HG02973 (cell line): Measurements from ENCODE around the gene LRRC3B.
"Not testable (repeated sequence)": the region's sequence is repeated elsewhere in the genome, so short reads cannot be mapped to it uniquely, and the experiment has no call there.

Experiments
- ATAC-seq: cut with Tn5 transposase; IDR thresholded peaks from one replicate; pipeline ENCODE4 v1.9.1; 2021; ENCODE audit warnings: moderate library complexity; ENCODE audit not compliant: unreplicated experiment

Gene LRRC3B, protein sequence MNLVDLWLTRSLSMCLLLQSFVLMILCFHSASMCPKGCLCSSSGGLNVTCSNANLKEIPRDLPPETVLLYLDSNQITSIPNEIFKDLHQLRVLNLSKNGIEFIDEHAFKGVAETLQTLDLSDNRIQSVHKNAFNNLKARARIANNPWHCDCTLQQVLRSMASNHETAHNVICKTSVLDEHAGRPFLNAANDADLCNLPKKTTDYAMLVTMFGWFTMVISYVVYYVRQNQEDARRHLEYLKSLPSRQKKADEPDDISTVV

DNA sequence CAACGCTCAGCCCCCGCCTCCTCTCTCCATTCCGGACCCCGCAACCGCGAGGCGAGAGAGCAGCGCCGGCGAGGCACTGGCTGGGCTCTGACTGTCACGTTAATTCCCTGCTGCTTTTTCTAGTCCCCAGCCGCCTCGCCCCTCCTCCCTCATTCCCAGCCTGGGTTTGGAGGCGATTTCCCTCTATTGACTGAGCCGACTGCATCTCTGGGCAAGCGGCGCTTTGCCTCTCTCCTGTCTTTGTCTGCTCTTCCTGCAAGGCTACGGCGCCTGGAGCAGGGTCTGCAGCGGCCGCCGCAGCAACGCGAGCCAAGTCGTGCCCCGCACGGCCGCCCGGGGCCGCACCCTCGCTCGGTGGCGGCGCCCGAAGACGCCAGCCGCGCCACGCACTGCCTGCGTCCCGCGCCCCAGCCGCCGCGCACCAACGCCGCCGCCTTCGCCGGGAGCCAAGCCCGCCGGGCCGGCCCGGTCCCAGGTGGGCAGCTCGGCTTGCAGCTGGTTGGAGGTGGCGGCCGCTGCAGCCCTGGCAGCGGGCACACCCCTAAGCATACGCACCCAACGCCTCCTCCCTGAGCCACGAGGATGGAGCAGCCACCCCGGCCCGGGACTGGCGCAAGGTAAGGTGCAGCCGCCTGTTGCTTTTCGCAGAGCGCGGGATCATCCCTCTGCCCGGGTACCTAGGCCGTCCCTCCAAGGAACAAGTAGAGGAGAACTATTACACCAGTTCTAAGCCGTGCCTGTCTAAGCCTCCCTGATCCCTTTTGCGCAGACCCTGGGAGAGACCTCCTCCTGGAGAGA lies at the start of gene LRRC3B:
Gene LRRC3B, plus strand, starts transcription at position 152 of the 798 bp plus-strand sequence. CDS start 86,901 bp downstream, outside the sequence.
- ATAC-seq, result no peak

DNA sequence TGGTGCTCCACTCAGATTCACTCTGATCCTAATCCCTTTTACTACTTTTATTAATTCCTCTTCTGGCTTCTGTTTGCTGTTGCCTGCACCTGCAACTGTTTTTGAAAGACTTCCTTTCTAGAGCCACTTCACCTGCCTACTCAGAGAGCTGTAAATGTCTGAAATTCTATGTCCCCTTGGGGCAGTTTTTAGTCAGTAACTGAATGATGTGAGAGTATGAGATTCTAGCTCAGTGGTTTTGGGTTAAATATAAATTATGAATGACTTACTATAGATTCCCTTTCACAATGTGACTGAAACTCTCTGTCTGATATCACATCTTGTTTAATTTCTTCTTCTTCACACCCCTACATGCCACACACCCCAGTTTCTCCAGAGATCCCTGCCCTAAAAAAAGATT lies 47.8 kb upstream of the LRRC3B start:
- no peak for ATAC-seq

DNA sequence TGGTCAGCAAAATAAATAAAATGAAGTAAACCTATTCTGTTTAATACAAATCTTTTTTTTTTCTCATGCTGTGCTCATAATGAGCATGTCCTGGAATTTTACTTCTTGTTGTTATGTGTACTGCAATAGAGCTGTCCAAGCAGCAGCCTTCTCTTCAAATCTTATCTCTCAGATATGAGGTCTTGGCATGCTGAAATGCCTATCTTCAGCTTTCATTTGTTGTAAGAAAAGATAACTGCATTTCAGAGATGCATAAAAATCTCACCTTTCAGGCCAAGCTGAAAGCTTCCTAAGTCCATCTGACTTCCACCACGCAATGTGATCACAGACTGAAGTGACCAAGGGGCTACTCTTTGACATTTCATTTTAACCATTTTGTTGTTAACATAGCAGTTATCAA lies 43.5 kb upstream of the LRRC3B start:
- no peak for ATAC-seq

DNA sequence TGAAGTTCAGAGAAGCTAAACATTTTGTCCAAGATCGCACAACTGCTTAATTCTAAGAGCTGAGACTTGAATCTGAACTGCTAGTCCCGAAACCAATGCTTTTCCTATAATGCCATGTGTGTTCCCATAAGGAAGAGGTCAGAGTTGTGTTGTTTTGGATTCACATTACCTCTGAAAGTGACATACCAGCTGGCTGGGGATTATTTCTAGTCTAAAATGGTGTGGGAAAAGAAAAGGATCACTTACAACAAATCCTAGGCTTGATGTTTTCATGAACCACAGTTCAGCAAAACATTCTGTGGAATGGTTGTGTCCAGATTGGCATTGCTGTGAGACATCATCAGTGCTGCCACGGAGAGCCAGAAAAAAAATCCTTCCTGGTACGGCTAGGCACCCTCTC lies 35.0 kb upstream of the LRRC3B start:
- no peak for ATAC-seq

DNA sequence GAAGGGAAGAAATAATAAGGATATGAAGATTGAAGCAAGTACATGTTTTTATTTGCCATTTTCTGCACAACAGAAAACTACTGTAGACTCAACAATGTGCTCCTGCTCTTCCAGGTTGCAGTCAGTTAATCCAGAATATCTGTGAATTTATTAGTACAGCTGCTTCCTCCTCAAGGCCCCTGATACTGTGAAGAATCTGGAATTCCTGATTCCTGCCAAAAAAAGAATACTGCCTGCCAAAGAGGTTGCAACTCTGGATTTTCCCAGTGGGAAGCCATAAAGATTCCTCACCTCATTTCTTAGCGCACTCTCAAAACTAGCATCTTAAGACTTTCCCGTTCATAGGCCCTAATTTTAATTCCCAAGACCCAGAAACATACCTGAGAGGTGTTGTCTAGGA lies 33.6 kb upstream of the LRRC3B start:
- ATAC-seq, result no peak

DNA sequence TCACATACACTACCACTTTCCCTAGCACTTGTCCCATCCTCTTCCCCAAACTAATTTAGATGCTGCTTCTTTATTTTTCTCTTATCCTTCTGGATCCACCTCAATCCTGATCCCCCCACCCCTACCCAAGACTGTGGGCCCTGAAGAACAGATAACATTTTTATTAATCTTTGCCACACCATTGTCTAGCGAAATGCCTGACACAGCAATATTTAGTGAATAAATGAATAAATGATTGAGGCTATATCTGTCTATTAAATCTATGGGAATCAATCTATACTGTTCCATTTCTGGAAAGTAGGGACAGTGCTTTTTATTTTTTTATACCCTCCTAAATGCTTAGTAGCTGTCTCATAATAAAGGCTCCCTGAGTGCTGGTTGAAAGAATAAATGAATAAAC lies 32.9 kb upstream of the LRRC3B start:
- ATAC-seq, result no peak

DNA sequence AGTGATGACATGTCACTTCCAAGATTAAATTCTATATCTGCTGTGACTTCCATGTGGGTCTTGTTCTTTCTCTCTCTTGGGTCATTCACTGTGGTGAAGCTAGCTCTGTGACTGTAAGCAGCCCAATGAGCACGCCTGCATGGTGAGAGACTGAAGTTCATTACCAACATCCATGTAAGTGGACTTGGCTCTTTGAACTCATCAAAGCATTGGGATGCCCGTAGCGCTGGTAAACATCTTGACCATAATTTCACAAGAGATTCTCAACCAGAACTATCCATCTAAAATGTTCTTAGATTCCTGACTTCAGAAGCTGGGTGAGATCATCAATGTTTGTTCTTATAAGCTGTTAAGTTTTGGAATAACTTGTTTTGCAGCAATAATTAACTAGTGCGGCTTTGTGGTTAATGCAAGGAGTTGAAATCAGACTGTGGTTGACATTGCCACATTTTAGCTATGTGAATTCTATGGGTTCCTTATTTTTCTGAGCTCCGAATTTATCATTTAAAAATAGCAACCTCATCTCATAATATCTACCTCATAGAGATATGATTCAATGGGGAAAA lies 31.6 kb upstream of the LRRC3B start:
- ATAC-seq, result no peak

DNA sequence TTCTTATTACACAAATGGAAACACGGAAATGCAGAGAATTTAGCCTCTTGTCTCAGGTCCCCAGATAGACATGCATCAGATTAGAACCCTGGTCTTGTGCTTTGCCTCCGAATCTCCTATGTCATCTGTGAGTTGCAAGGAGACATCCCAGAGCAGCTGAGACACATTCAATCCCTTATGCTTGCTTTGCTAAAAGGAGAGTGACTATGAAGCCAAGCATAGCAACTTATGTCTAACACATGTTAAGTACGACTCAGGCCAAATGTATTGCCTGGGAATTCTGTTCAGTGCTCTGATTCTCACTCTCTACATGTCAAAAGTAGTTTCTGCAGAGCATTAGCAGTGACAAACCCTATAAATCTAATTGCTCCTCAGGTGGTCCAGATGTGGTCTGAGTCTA lies 30.6 kb upstream of the LRRC3B start:
- no peak for ATAC-seq

DNA sequence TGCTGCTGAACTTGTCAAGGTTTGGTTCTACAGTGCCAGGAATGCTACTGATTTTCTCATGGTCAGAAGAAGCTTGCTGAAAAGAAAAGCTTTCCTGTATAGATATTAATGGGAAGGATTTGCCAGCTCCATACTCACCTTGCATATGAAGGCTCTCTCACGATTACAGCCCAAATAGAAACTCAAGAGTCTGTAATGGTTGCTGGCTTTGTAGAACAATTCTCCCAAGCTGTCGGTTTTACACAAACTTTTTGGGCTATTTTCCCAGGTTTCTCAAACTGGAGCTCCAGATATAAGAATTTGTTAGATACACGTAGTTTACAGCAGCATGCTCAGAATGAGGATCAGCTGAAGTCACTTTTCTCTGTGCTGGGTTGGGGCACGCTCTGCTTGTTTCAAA lies 30.1 kb upstream of the LRRC3B start:
- ATAC-seq, result no peak

DNA sequence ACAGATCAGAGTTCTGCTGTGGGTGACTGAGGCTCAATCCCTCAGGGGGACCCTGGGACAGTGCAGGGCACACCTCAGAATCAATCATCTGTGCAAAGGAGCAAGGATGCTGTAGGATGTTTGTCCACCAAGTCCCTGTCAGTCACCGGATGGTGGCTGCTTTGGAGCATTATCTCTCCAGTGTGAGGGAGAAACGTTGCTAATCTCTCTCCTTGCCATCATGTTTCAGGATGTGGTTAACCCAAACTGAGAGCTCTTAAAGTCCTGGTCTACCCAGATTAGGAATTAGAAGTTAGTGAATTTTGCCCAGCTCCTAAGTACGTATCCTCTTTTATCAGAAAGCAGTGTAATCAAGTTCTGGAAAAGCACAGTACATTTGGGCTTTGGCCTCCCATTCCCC lies 26.2 kb upstream of the LRRC3B start:
- no peak for ATAC-seq

DNA sequence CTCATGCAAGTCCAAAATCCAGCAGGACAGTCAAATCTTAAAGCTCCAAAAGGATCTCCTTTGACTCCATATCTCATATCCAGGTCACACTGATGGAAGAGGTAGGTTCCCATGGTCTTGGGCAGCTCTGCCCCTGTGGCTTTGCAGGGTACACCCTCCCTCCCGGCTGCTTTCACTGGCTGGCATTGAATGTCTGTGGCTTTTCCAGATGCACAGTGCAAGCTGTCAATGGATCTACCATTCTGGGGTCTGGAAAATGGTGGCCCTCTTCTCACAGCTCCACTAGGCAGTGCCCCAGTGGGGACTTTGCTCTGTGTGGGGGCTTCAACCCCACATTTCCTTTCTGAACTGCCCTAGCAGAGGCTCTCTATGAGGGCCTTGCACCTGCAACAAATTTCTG lies 19.3 kb upstream of the LRRC3B start:
- ATAC-seq, result not testable (repeated sequence)

DNA sequence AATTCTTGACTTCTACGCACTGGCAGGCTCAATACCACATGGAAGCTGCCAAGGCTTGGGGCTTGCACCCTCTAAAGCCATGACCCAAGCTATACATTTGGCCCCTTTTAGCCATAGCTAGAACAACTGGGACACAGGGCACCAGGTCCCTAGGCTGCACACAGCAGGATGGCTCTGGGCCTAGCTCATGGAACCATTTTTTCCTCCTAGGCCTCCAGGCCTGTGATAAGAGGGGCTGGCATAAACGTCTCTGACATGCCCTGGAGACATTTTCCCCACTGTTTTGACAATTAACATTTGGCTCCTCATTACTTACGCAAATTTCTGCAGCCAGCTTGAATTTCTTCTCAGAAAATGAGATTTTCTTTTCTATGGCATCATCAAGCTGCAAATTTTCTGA lies 18.8 kb upstream of the LRRC3B start:
- not testable (repeated sequence) for ATAC-seq

DNA sequence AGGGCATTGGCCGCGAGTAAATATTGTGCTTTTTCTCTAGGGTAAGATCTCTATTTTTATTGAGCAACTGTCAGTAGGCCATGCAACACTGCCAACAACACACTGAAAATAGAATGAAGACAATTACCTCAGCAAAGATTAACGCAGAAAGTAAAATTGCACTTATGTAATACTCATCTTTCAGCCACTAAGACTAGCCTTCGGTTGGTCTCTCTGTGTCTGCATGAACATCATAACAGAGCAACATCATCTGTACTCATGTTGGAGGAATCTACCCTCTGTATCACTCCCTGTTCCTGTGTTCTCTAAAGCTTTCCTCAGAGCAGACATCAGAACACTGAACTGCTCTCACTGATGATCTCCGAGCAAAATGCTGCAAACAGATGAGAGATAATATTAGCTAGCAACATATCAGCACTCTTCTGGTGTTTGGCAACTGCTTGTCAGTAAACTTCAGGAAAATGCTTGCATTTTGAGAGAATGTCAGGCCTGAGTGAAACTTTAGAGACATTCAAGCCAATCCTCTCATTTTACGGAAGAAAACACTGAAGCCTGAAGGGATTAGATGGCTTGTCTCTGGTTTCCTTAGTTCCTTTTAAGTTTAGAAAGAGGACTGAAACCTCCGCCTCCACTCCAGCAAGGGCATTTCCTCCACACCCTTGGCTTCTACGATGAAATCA lies 8.4 kb upstream of the LRRC3B start:
- no peak for ATAC-seq

DNA sequence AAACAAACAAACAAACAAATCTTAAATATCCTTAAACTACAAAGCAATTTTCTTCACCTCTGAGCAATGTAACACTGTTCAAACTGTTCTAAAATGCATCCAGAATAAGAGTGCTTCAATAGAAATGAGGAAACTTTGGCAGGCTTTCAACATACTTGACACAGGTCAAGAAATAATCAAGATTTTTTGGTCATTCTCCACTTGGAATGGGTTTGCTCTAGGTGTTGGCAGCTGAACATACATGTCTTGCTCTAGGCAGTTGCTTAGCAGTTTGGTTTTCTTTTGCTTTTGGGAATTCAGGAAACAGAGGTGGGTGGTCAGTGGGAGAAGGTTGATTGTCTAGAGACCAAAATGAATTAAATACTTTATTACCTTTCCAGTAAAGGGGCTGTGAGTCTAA lies 1.4 kb upstream of the LRRC3B start:
- ATAC-seq, result no peak

DNA sequence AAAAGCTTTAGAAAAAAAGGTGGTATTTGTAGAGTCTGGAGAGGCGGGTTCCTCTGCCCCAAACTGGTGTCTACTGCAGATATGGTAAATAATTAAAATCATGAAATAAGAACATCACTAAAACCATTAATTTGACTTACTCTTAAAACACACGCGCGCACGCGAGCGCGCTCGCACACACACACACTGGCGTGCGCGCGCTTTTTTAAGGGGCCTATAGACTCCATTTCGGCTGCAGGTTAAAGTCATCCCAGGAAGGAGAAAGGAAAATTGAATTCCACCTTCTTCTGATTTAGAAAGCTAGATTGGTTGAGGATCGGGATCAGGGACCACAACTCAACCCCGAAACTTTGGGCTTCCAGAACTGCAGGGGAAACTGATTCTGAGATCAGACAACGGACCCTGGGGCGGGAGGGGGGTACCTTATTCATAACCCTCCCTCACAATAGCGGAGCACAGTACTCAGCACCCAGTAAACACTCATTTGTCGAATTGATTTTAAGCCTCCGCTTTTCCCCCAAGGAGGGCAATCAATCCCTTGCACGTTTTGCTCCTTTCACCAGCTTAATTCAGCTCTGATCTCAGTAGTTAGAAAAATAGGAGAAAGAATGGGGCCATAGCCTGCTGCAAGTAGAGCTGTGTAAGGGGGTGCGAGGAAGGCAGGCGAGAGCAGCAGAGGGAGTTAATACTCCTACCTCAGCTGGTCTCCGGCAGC lies 509 bp upstream of the LRRC3B start:
- ATAC-seq, result no peak

DNA sequence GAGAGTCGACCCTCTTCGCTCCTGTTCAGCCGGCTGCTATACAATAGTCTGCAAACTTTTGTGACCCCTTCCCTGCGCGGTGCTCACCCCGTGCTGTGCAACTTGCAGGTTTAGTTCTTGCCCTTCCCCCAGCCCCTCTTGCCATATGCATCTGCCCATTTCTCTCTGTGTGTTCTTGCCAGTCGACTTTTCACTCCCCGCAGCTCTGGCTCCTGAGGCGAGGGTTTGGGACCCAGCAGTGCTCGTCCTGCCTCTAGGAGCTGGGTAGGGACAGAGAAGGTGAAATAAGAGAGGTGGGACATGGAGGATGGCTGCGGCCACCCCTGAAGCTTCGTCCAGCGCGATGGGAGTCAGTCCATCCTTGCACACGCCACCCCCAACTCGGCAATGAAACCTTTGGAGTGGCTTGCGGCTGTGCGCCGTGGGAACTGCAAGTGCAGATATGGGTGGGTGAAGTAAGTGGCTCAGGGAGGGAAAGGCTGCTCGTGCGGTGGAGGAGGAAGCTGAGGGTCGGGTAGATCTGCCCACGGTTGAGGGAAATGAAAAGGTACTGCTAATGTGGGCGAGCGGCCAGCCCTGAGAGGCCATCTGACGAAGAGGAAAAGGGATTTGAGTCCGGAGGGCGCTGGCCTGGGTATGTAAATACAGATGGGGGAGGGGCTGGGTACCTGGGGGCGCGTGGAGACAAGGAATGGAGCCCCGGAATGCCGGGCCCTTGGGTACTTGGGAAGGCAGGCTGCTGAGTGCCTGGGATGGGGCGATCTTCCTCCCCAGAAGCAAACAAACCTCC lies 1.0 kb downstream of the LRRC3B start:
- no peak for ATAC-seq

DNA sequence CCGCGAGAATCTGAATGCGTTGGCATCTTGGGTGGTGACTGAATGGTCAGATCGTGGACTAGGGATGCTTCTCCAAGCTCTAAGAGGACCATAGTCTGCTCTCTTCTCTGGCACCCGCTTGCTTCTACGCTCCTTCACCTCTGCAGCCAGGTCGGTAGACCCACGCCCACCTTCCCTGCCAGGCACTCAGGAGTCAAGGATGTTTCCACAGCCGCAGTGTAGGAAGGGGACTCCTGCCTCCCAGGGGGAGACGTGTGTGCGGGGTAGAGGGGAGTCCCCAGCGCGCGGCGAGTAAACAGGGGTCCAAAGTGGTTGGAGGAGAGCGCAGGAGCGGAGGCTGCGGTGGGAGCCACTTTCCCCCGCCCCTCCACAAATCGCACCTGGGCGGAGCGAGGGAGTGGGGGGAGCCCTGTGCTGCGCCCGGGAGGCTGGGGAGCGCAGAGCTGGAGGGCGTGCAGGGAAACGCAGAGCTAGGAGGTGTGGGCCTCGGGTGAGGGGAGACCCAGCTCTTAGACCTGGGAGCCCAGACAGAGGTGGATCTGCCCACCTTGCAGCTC lies 1.7 kb downstream of the LRRC3B start:
- ATAC-seq, result no peak

DNA sequence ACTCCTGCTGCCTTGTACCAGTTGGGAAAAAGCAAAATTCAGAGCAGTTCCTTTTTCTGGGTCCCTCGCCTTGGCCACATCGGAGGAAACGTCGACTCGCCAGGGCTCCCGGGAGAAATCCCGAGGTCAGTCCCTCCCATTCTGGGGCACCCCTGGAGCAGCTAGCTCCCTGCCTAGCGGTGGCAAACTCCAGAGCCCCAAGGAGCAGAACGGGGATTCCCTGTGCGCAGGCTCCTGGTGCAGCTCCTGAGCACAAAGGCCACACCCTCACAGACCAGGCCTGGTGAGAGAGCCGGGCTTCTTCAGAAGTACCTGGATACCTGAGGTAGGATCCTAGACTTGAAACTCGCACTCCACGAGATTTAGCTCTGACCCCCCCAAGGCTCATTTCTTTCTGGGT lies 2.6 kb downstream of the LRRC3B start:
- ATAC-seq, result no peak

DNA sequence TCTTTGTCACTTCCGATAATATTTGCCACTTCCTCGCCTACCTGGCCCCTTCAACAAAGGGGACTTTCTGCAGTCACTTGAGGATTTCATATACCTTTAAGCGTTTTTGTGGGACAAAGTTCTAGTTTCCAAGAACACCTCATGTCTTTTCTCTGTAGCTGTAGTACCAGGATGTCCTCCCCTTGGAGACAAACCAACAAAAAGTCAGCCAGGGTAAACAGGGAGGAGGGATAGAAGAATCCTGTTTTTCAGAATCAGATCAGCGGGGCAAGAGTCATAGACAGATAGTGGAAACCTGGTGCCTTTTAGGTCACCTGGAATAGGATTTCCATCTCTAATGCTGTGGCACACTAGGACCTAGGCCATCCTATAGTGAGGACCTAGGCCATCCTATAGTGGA lies 4.5 kb downstream of the LRRC3B start:
- no peak for ATAC-seq

DNA sequence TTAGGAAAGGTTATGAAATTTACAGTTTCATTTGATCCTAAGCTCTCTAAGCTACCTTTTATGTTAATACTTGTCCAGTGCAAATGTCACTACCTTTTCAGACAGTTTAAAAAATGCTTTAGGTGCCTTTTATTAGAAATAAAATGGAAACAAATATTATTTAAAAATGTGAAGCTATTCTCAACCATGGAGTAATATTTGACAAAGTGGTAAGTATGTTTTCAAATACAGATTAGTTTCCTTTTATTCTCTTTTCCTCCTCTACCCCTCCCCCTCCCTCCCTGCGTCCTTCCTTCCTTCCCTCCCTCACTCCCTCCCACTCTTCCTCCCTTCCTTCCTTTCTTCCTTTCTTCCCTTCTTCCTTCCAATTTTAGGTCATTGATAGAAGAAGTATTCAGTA lies 6.3 kb downstream of the LRRC3B start:
- no peak for ATAC-seq
